Vagina (tissue), 2 donors: ENCODE data around the gene HDC. TPM values are rescaled to one million over a fixed set of nuclear protein-coding genes. Genes with fewer than 3 reads are reported as not detected.

ENCODE experiments used
- DNase-seq, 2 donors: peaks; one replicate each; pipeline ENCODE4 v3.0.0-alpha.2; 2017; ENCODE audit errors: extremely low spot score in 2 of 2
- H3K27ac ChIP-seq: fragments of 200-600 bp; sonication (generic); one replicate; pipeline ENCODE4 v1.5.1; 2019
- H3K27me3 ChIP-seq: fragments of 200-600 bp; sonication (generic); one replicate; pipeline ENCODE4 v1.5.1; 2019
- H3K36me3 ChIP-seq, 2 donors: fragments of 200-600 bp; sonication (generic); one replicate each; pipeline ENCODE4 v1.5.1; 2017 to 2019
- H3K4me1 ChIP-seq: fragments of 200-600 bp; sonication (generic); one replicate; pipeline ENCODE4 v1.5.1; 2019
- H3K4me3 ChIP-seq, 2 donors: fragments of 200-600 bp; sonication (generic); 1 replicate in 1 of 2; 2 replicates in 1 of 2; pipeline ENCODE4 v1.5.1; 2016 to 2019
- H3K9me3 ChIP-seq: fragments of 200-600 bp; sonication (generic); one replicate; pipeline ENCODE4 v1.5.1; 2019
- POLR2A ChIP-seq, 2 donors: fragments of 450-650 bp; IDR thresholded peaks; one replicate each; pipeline ENCODE4 v1.6.1; 2017; ENCODE audit warnings: antibody characterized with exemption in 2 of 2, mild to moderate bottlenecking in 2 of 2, moderate library complexity in 2 of 2
- POLR2AphosphoS5 ChIP-seq, 2 donors: sonication (generic); formaldehyde crosslinking; IDR thresholded peaks; one replicate each; pipeline ENCODE4 v1.9.0; 2017; ENCODE audit warnings: antibody characterized with exemption in 2 of 2, mild to moderate bottlenecking in 2 of 2, low read depth in 1 of 2; ENCODE audit not compliant: insufficient read depth in 1 of 2
- intact Hi-C: fragments of 100-400 bp; cut with DNase I; formaldehyde crosslinking; loops from one replicate; pipeline ENCODE4 v1.15.1; 2023
- total RNA-seq: library from RNA; depleted of rRNA; stranded (reverse); fragments of >200 nt; gene quantifications from one replicate; pipeline ENCODE4 v1.2.3, GENCODE V29; 2016
- TF ChIP-seq, protein P1 (sequence below), 3 experiments: fragments of 450-650 bp in 2 of 3; fragments of 200-600 bp in 1 of 3; sonication (generic) in 1 of 3; IDR thresholded peaks; one replicate each; pipeline ENCODE4 v1.5.1; 2017 to 2019; ENCODE audit warnings: antibody characterized with exemption in 3 of 3, mild to moderate bottlenecking in 2 of 3, moderate library complexity in 2 of 3

The HDC gene
- total RNA-seq, 1 donor from 2014 or later, result 0.49 TPM

DNA sequence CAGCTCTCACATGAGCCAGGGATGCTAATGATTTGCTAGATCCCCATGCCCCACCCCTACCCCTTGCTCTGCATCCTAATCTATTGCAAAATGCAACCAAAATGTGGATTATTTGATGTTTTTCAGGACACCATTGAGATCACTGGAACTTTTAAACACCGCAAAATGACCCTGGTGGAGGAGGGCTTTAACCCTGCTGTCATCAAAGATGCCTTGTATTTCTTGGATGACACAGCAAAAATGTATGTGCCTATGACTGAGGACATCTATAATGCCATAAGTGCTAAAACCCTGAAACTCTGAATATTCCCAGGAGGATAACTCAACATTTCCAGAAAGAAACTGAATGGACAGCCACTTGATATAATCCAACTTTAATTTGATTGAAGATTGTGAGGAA is 29.7 kb downstream of the HDC start:
- Histone ChIP-seq H3K27me3 (no peaks in the 10 kb centered on the region), H3K4me3 (no peak overlapping the region), H3K36me3 (no peaks in the 10 kb centered on the region), H3K27ac (no peak overlapping the region), H3K4me1 (no peaks in the 10 kb centered on the region), H3K9me3 (no peaks in the 10 kb centered on the region)
- no peak for DNase-seq
- intact Hi-C loops, result no loop called here
- TF ChIP-seq POLR2AphosphoS5 (IDR thresholded peaks at IDR 0.05; ENCODE audit: insufficient read depth in 1 of 2, low read depth in 1 of 2) (no peak), POLR2A (IDR thresholded peaks at IDR 0.05) (no peak)
- TF ChIP-seq, protein P1, sequence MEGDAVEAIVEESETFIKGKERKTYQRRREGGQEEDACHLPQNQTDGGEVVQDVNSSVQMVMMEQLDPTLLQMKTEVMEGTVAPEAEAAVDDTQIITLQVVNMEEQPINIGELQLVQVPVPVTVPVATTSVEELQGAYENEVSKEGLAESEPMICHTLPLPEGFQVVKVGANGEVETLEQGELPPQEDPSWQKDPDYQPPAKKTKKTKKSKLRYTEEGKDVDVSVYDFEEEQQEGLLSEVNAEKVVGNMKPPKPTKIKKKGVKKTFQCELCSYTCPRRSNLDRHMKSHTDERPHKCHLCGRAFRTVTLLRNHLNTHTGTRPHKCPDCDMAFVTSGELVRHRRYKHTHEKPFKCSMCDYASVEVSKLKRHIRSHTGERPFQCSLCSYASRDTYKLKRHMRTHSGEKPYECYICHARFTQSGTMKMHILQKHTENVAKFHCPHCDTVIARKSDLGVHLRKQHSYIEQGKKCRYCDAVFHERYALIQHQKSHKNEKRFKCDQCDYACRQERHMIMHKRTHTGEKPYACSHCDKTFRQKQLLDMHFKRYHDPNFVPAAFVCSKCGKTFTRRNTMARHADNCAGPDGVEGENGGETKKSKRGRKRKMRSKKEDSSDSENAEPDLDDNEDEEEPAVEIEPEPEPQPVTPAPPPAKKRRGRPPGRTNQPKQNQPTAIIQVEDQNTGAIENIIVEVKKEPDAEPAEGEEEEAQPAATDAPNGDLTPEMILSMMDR (IDR thresholded peaks at IDR 0.05), result no peak

GRCh38 chr15:50234764-50235163 is 30.8 kb downstream of the HDC start:
- DNase-seq, result no peak
- Histone ChIP-seq H3K27me3 (no peaks in the 10 kb centered on the region), H3K36me3 (no peaks in the 10 kb centered on the region), H3K4me3 (no peak overlapping the region), H3K9me3 (no peaks in the 10 kb centered on the region), H3K4me1 (no peaks in the 10 kb centered on the region), H3K27ac (no peak overlapping the region)
- TF ChIP-seq POLR2AphosphoS5 (IDR thresholded peaks at IDR 0.05; ENCODE audit: insufficient read depth in 1 of 2, low read depth in 1 of 2) (no peak), POLR2A (IDR thresholded peaks at IDR 0.05) (no peak)
- TF ChIP-seq, protein P1 (IDR thresholded peaks at IDR 0.05), result no peak
- intact Hi-C loops, result no loop called here

DNA sequence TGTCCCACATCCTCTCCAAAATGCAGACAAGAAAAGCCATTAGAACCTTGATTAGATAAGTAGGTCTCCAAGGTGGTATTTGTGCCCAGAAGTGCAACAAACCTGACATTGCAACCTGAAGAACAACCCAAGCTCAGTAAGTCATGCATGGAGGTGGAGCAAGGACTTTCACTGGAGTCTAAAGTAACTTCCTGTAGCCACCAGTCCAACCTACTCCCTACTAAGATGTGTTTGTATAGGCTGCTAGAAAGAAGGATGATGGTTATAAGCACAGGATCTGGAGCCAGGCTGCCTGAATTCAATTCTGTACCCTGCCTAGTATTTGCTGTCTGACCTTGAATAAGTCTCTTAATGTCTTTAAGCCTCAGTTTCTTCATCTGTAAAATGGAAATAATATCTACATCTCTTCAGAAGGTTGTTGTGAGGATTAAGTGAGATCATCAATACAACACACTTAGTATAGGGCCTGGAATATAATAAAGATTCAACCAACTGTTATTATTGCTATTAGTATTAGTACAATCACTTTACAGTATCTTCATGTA is 32.3 kb downstream of the HDC start:
- Histone ChIP-seq H3K36me3 (no peaks in the 10 kb centered on the region), H3K4me1 (no peaks in the 10 kb centered on the region), H3K27me3 (no peaks in the 10 kb centered on the region), H3K4me3 (no peak overlapping the region), H3K9me3 (no peaks in the 10 kb centered on the region), H3K27ac (no peak overlapping the region)
- no peak for TF ChIP-seq POLR2AphosphoS5 (IDR thresholded peaks at IDR 0.05; ENCODE audit: insufficient read depth in 1 of 2, low read depth in 1 of 2)
- no peak for TF ChIP-seq POLR2A (IDR thresholded peaks at IDR 0.05)
- TF ChIP-seq, protein P1 (IDR thresholded peaks at IDR 0.05), result no peak
- DNase-seq, result peak in 1 of 2 donors; percentile 47
- intact Hi-C loops, result no loop called here

GRCh38 chr15:50232791-50233190 is 32.7 kb downstream of the HDC start:
- TF ChIP-seq, protein P1 (IDR thresholded peaks at IDR 0.05), result no peak
- TF ChIP-seq POLR2A (IDR thresholded peaks at IDR 0.05), result no peak
- no peak for TF ChIP-seq POLR2AphosphoS5 (IDR thresholded peaks at IDR 0.05; ENCODE audit: insufficient read depth in 1 of 2, low read depth in 1 of 2)
- H3K27me3 ChIP-seq, result no peaks in the 10 kb centered on the region
- no peaks in the 10 kb centered on the region for H3K4me1 ChIP-seq
- no peaks in the 10 kb centered on the region for H3K36me3 ChIP-seq
- no peaks in the 10 kb centered on the region for H3K9me3 ChIP-seq
- intact Hi-C loops, result no loop called here
- DNase-seq, result peak in 1 of 2 donors; percentile 27
- no peak overlapping the region for H3K4me3 ChIP-seq
- no peak overlapping the region for H3K27ac ChIP-seq

DNA sequence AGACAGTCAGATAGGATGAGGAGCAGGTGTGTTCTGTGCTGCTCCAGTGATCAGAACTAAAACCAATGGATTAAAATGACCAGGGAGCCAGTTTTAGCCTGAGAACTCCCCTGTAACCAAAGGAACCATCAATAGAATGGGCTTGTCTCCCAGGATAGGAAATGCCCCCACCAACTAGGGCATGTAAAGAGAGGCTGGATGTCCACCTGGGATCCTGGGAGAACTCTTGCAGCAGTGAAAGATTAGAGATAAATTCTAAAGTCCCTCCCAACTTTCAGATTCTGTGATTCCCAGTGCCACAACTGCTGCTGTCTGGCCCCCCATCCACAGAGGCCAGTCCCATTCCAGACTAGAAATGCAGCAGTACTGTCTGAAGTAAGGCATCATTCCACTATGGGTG is 33.8 kb downstream of the HDC start:
- Histone ChIP-seq H3K4me3 (no peak overlapping the region), H3K36me3 (no peaks in the 10 kb centered on the region), H3K27ac (no peak overlapping the region), H3K27me3 (no peaks in the 10 kb centered on the region), H3K9me3 (no peaks in the 10 kb centered on the region), H3K4me1 (no peaks in the 10 kb centered on the region)
- intact Hi-C loops, result no loop called here
- TF ChIP-seq, protein P1 (IDR thresholded peaks at IDR 0.05), result no peak
- no peak for TF ChIP-seq POLR2AphosphoS5 (IDR thresholded peaks at IDR 0.05; ENCODE audit: insufficient read depth in 1 of 2, low read depth in 1 of 2)
- no peak for TF ChIP-seq POLR2A (IDR thresholded peaks at IDR 0.05)
- DNase-seq, result peak in 1 of 2 donors; percentile 56
